Tibial nerve (tissue), 4 donors: Measurements from ENCODE around the gene CH25H. TPM values are rescaled to one million over a fixed set of nuclear protein-coding genes. Genes with fewer than 3 reads are reported as not detected.
"Not testable (repeated sequence)": the region's sequence is repeated elsewhere in the genome, so short reads cannot be mapped to it uniquely, and the experiment has no call there.

ENCODE experiments used
- DNase-seq, 2 donors: peaks; one replicate each; pipeline ENCODE4 v3.0.0-alpha.2; 2019; ENCODE audit warnings: low spot score in 2 of 2
- H3K27ac ChIP-seq, 4 donors: fragments of 200-600 bp; sonication (generic) in 3 of 4; one replicate each; pipeline ENCODE4 v1.5.1; 2017 to 2019; ENCODE audit warnings: mild to moderate bottlenecking in 1 of 4
- H3K27me3 ChIP-seq, 2 donors: fragments of 200-600 bp; sonication (generic) in 1 of 2; one replicate each; pipeline versions ENCODE4 v1.5.1 to v1.6.0; 2017 to 2019
- H3K36me3 ChIP-seq, 3 donors: fragments of 200-600 bp; sonication (generic); one replicate each; pipeline ENCODE4 v1.5.1; 2018 to 2019
- H3K4me1 ChIP-seq, 4 donors: fragments of 200-600 bp; sonication (generic) in 3 of 4; one replicate each; pipeline ENCODE4 v1.5.1; 2017 to 2019
- H3K4me3 ChIP-seq, 4 donors: fragments of 200-600 bp; sonication (generic) in 3 of 4; one replicate each; pipeline ENCODE4 v1.5.1; 2017 to 2019; ENCODE audit warnings: mild to moderate bottlenecking in 1 of 4, moderate library complexity in 1 of 4
- H3K9me3 ChIP-seq, 4 donors: fragments of 200-600 bp; sonication (generic) in 3 of 4; one replicate each; pipeline ENCODE4 v1.5.1; 2017 to 2019
- CTCF ChIP-seq, 5 experiments: fragments of 200-600 bp in 3 of 5; fragments of 450-650 bp in 2 of 5; sonication (generic) in 3 of 5; IDR thresholded peaks; one replicate each; pipeline ENCODE4 v1.5.1; 2016 to 2019; ENCODE audit warnings: antibody characterized with exemption in 5 of 5, mild to moderate bottlenecking in 3 of 5, moderate library complexity in 2 of 5
- EP300 ChIP-seq, 2 donors: sonication (generic); formaldehyde crosslinking; IDR thresholded peaks; one replicate each; pipeline ENCODE4 v1.6.1; 2017; ENCODE audit warnings: antibody characterized with exemption in 2 of 2, mild to moderate bottlenecking in 1 of 2
- POLR2A ChIP-seq, 2 donors: fragments of 450-650 bp; IDR thresholded peaks; one replicate each; pipeline ENCODE4 v1.6.1; 2017; ENCODE audit warnings: antibody characterized with exemption in 2 of 2, mild to moderate bottlenecking in 2 of 2, moderate library complexity in 2 of 2
- WGBS, 2 donors: methylation state at CpG; one replicate each; pipeline ENCODE4 v1.1.5; 2018; 5-methylcytosine and 5-hydroxymethylcytosine counted together
- total RNA-seq, 4 donors: library from RNA; depleted of rRNA; stranded (reverse); fragments of >200 nt; gene quantifications; one replicate each; pipeline ENCODE4 v1.1.0, GENCODE V29; 2016

Gene CH25H
- total RNA-seq, 4 donors from 2014 or later, result 0.22 to 1.2 (median 0.92) TPM

GRCh38 chr10:89202033-89202425 lies 5.1 kb downstream of the CH25H start:
- WGBS, 2 donors, result 93 to 97% methylated on average over 2 of the region's 2 CpGs
- Histone ChIP-seq H3K4me1 (peaks cover 0 to 10% (median 6%) of the 10 kb centered on the region in 4 donors), H3K27ac (no peak overlapping the region), H3K4me3 (no peak overlapping the region), H3K36me3 (no peaks in the 10 kb centered on the region), H3K27me3 (peaks cover 0 to 15% of the 10 kb centered on the region in 2 donors), H3K9me3 (no peaks in the 10 kb centered on the region)
- no peak for DNase-seq
- TF ChIP-seq POLR2A (IDR thresholded peaks at IDR 0.05) (no peak), CTCF (IDR thresholded peaks at IDR 0.05) (no peak), EP300 (IDR thresholded peaks at IDR 0.05) (no peak)

- no peak overlapping the region for H3K4me3 ChIP-seq
- no peaks in the 10 kb centered on the region for H3K36me3 ChIP-seq
- H3K9me3 ChIP-seq, result no peaks in the 10 kb centered on the region
- no peak for DNase-seq
- H3K27ac ChIP-seq, result no peak overlapping the region
- TF ChIP-seq EP300 (IDR thresholded peaks at IDR 0.05), result no peak
- TF ChIP-seq CTCF (IDR thresholded peaks at IDR 0.05), result no peak
- no peak for TF ChIP-seq POLR2A (IDR thresholded peaks at IDR 0.05)
- H3K27me3 ChIP-seq, result peaks cover 0 to 9% of the 10 kb centered on the region in 2 donors
- 70 to 71% methylated on average over 7 of the region's 7 CpGs for WGBS, 2 donors
- peaks cover 0 to 5% (median under 1%) of the 10 kb centered on the region in 4 donors for H3K4me1 ChIP-seq
Observed at GRCh38 chr10:89201345-89202032, 5.6 kb downstream of the CH25H start.

GRCh38 chr10:89197473-89197872 lies 9.6 kb downstream of the CH25H start:
- DNase-seq, result no peak
- TF ChIP-seq POLR2A (IDR thresholded peaks at IDR 0.05) (no peak), EP300 (IDR thresholded peaks at IDR 0.05) (no peak), CTCF (IDR thresholded peaks at IDR 0.05) (no peak)
- Histone ChIP-seq H3K4me1 (no peaks in the 10 kb centered on the region), H3K36me3 (no peaks in the 10 kb centered on the region), H3K27me3 (peaks cover 0 to 5% of the 10 kb centered on the region in 2 donors), H3K27ac (no peak overlapping the region), H3K9me3 (no peaks in the 10 kb centered on the region), H3K4me3 (no peak overlapping the region)
- 86 to 96% methylated on average over 4 of the region's 4 CpGs for WGBS, 2 donors

DNA sequence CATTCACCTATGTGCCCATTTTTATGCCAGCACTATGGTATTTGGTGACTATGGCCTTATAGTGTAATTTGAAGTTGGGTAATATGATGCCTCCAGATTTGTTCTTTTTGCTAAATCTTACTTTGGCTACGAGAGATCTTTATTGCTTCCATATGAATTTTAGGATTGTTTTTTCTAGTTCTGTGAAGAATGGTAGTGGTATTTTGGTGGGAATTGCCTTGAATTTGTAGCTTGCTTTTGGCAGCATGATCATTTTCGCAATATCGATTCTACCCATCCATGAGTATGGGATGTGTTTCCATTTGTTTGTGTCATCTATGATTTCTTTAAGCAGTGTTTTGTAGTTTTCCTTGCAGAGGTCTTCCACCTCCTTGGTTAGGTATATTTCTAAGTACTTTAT lies 15.8 kb downstream of the CH25H start:
- not testable (repeated sequence) for DNase-seq, H3K9me3 ChIP-seq, H3K36me3 ChIP-seq, H3K4me1 ChIP-seq, H3K27ac ChIP-seq, H3K4me3 ChIP-seq, H3K27me3 ChIP-seq
- 86 to 89% methylated on average over 3 of the region's 3 CpGs for WGBS, 2 donors

DNA sequence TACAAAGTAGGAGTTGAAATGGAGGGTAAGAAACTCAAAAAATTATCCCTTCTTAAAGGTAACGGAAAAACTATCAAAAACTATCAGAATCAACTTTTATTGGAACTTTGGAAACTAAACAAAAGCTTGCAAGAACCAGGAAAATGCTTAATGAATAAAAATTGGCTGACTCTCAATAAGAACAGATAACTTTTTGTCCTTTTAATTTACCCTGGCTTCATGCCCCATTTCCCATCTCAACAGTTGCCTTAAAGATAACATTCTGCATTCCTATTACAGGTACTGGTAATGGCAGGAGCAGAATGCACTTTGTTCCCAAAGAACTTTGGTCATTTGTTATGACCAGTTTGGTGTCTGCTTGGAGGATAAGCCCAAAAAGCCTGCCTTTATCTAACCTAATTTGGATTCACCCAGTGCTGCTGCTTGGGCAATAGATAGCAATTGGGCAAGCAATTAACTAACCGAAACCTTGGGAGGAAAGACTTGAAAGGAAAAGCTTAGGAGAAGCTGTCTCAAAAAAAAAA lies 17.8 kb downstream of the CH25H start:
- WGBS, 2 donors, result 81 to 91% methylated on average over 2 of the region's 2 CpGs
- Histone ChIP-seq H3K4me1 (no peaks in the 10 kb centered on the region), H3K27me3 (no peaks in the 10 kb centered on the region), H3K27ac (no peak overlapping the region), H3K9me3 (no peaks in the 10 kb centered on the region), H3K36me3 (no peaks in the 10 kb centered on the region), H3K4me3 (no peak overlapping the region)
- no peak for TF ChIP-seq POLR2A (IDR thresholded peaks at IDR 0.05)
- TF ChIP-seq EP300 (IDR thresholded peaks at IDR 0.05), result no peak
- TF ChIP-seq CTCF (IDR thresholded peaks at IDR 0.05), result no peak
- DNase-seq, result no peak
